IMR-90 (cell line): Measurements from ENCODE around the gene AMOTL1. TPM values are rescaled to one million over a fixed set of nuclear protein-coding genes. Genes with fewer than 3 reads are reported as not detected.

Source experiments
- ATAC-seq: fragments of 200-7000 bp; cut with Tn5 transposase; 2 replicates; pipeline ENCODE4 v1.9.1; 2020; ENCODE audit warnings: low read depth, mild to moderate bottlenecking, moderate library complexity
- BruUV-seq: library from RNA; stranded (reverse); fragments of 400-500 nt; replicated peaks from 2 replicates; lab custom pipeline; 2021; lab: Mats Ljungman, UMichigan
- CTCF ChIA-PET: fragments of 300-600 bp; formaldehyde crosslinking; extraction: SDS; loops from one replicate; lab custom pipeline; 2021; ENCODE audit warnings: antibody characterized with exemption; lab: Yijun Ruan, JAX
- POLR2A ChIA-PET: fragments of 300-600 bp; sonication (Branson Sonifier 250); formaldehyde crosslinking; loops from one replicate; lab custom pipeline; 2022; ENCODE audit warnings: antibody characterized with exemption; ENCODE audit not compliant: unreplicated experiment; lab: Charles Lee
- DNase-seq: peaks from one replicate; pipeline ENCODE4 v3.0.0; 2013
- H2AFZ ChIP-seq: replicated peaks from 2 replicates; pipeline ENCODE3; 2013; ENCODE audit warnings: low read length, mild to moderate bottlenecking; ENCODE audit not compliant: poor library complexity
- H2AK5ac ChIP-seq: 2 replicates; pipeline ENCODE4 v1.6.1; 2013; ENCODE audit warnings: low read depth, low read length, inconsistent platforms
- H2AK9ac ChIP-seq: replicated peaks from 2 replicates; pipeline ENCODE3; 2013; ENCODE audit warnings: mild to moderate bottlenecking, low read depth, low read length, moderate library complexity; ENCODE audit not compliant: poor library complexity
- H2BK120ac ChIP-seq: 2 replicates; pipeline ENCODE4 v1.6.1; 2013; ENCODE audit warnings: low read depth, low read length, inconsistent platforms
- H2BK15ac ChIP-seq: 3 replicates; pipeline ENCODE4 v1.6.1; 2013; ENCODE audit warnings: low read depth, low read length, inconsistent platforms
- H2BK20ac ChIP-seq: 2 replicates; pipeline ENCODE4 v1.6.1; 2013; ENCODE audit warnings: low read depth, mild to moderate bottlenecking, inconsistent platforms, low read length, moderate library complexity
- H2BK5ac ChIP-seq: 2 replicates; pipeline ENCODE4 v1.6.1; 2013; ENCODE audit warnings: mild to moderate bottlenecking, low read depth, low read length, inconsistent platforms; ENCODE audit not compliant: poor library complexity, severe bottlenecking
- H3K14ac ChIP-seq: replicated peaks from 2 replicates; pipeline ENCODE4 v1.6.1; 2013; ENCODE audit warnings: low read depth, low read length, inconsistent platforms
- H3K18ac ChIP-seq: 2 replicates; pipeline ENCODE4 v1.6.1; 2013; ENCODE audit warnings: low read depth, low read length, control low read depth
- H3K23ac ChIP-seq: 2 replicates; pipeline ENCODE4 v1.6.1; 2013; ENCODE audit warnings: low read depth, low read length, inconsistent platforms
- H3K27ac ChIP-seq: 2 replicates; pipeline ENCODE4 v1.5.1; 2013; ENCODE audit warnings: mild to moderate bottlenecking, control low read depth, low read length; ENCODE audit not compliant: insufficient read depth
- H3K27me3 ChIP-seq: 2 replicates; pipeline ENCODE4 v1.6.1; 2013; ENCODE audit warnings: low read length; ENCODE audit not compliant: control insufficient read depth, insufficient read depth
- H3K36me3 ChIP-seq: 2 replicates; pipeline ENCODE4 v1.6.1; 2013; ENCODE audit warnings: low read length, mixed read lengths; ENCODE audit not compliant: control insufficient read depth, insufficient read depth
- H3K4ac ChIP-seq: 2 replicates; pipeline ENCODE4 v1.6.1; 2013; ENCODE audit warnings: low read depth, low read length, inconsistent platforms
- H3K4me1 ChIP-seq: 2 replicates; pipeline ENCODE4 v1.6.1; 2013; ENCODE audit warnings: low read length, mixed read lengths; ENCODE audit not compliant: control insufficient read depth, insufficient read depth
- H3K4me2 ChIP-seq: 2 replicates; pipeline ENCODE4 v1.6.1; 2013; ENCODE audit warnings: low read depth, mild to moderate bottlenecking, control low read depth, low read length, moderate library complexity
- H3K4me3 ChIP-seq: 2 replicates; pipeline ENCODE4 v1.5.1; 2013; ENCODE audit warnings: low read depth, mild to moderate bottlenecking, control low read depth, low read length, moderate library complexity; ENCODE audit not compliant: insufficient read depth
- H3K56ac ChIP-seq: 2 replicates; pipeline ENCODE4 v1.6.1; 2013; ENCODE audit warnings: low read length, inconsistent platforms; ENCODE audit not compliant: insufficient read depth; ENCODE audit errors: extremely low read depth
- H3K79me1 ChIP-seq, 2 experiments: 2 replicates each; pipeline ENCODE4 v1.6.1; 2013; ENCODE audit warnings: low read length in 2 of 2, inconsistent platforms in 1 of 2, low read depth in 1 of 2
- H3K9ac ChIP-seq: 2 replicates; pipeline ENCODE4 v1.6.1; 2013; ENCODE audit warnings: low read depth, low read length, control low read depth
- H3K9me1 ChIP-seq: 2 replicates; pipeline ENCODE4 v1.6.1; 2013; ENCODE audit warnings: low read length, inconsistent platforms; ENCODE audit not compliant: insufficient read depth
- H3K9me3 ChIP-seq: 2 replicates; pipeline ENCODE4 v1.6.1; 2013; ENCODE audit warnings: low read length; ENCODE audit not compliant: control insufficient read depth, insufficient read depth
- H4K20me1 ChIP-seq: 2 replicates; pipeline ENCODE4 v1.6.1; 2013; ENCODE audit warnings: low read length, inconsistent platforms; ENCODE audit not compliant: insufficient read depth
- H4K5ac ChIP-seq: 2 replicates; pipeline ENCODE4 v1.6.1; 2013; ENCODE audit warnings: mild to moderate bottlenecking, low read depth, low read length, control low read depth
- H4K8ac ChIP-seq, 2 experiments: 2 replicates each; pipeline ENCODE4 v1.6.1; 2013; ENCODE audit warnings: low read depth in 2 of 2, low read length in 2 of 2, control low read depth in 1 of 2, inconsistent platforms in 1 of 2
- H4K91ac ChIP-seq: 2 replicates; pipeline ENCODE4 v1.6.1; 2013; ENCODE audit warnings: low read depth, low read length, inconsistent platforms; ENCODE audit not compliant: insufficient read depth
- MAFK ChIP-seq: IDR thresholded peaks from 2 replicates; pipeline ENCODE4 v1.6.1; 2012; ENCODE audit warnings: low read depth, low read length, improper control_type of control experiment
- MAZ ChIP-seq: IDR thresholded peaks from 2 replicates; pipeline ENCODE4 v1.6.1; 2012; ENCODE audit warnings: low read depth, mild to moderate bottlenecking, low read length, improper control_type of control experiment, moderate library complexity, borderline replicate concordance
- MXI1 ChIP-seq: IDR thresholded peaks from 2 replicates; pipeline ENCODE4 v1.6.1; 2012; ENCODE audit warnings: low read depth, mild to moderate bottlenecking, low read length, moderate library complexity, borderline replicate concordance
- RFX5 ChIP-seq: IDR thresholded peaks from 2 replicates; pipeline ENCODE4 v1.8.0; 2012; ENCODE audit warnings: low read depth, mild to moderate bottlenecking, low read length, moderate library complexity
- WGBS, 2 experiments: methylation state at CpG; one replicate each; pipeline versions ENCODE4 v1.1.5 to v1.1.7; 2013; ENCODE audit warnings: missing lambda C conversion rate in 2 of 2; ENCODE audit not compliant: insufficient read length in 1 of 2; ENCODE audit errors: extremely low coverage in 2 of 2; 5-methylcytosine and 5-hydroxymethylcytosine counted together
- dilution Hi-C: fragments of 300-500 bp; cut with HindIII; formaldehyde crosslinking; loops from one replicate; pipeline ENCODE4 v1.14.3; 2018; ENCODE audit warnings: low sequenced_read_pairs; ENCODE audit not compliant: unreplicated experiment
- in situ Hi-C: fragments of 300-500 bp; cut with MboI; formaldehyde crosslinking; loops from 3 replicates; pipeline ENCODE4 v1.14.3; 2019; ENCODE audit warnings: low sequenced_read_pairs, inconsistent platforms, mixed read lengths
- intact Hi-C: fragments of 100-400 bp; cut with micrococcal nuclease; formaldehyde crosslinking; loops from 2 replicates; pipeline ENCODE4 v1.10.0; 2022
- polyA plus RNA-seq, 3 experiments: library from polyadenylated mRNA; depleted of rRNA; stranded (reverse); fragments of >200 nt; gene quantifications; 2 replicates each; pipeline ENCODE4 v1.2.3, GENCODE V29; 2012; ENCODE audit warnings: low replicate concordance in 1 of 3
- total RNA-seq: library from RNA; depleted of rRNA; stranded (reverse); fragments of >200 nt; gene quantifications from 2 replicates; pipeline ENCODE4 v1.2.3, GENCODE V29; 2012

Gene AMOTL1
- total and polyA plus RNA-seq, 2 of the 4 experiments (the other 2 are of a cell fraction), result 18.6 to 49.5 TPM

DNA sequence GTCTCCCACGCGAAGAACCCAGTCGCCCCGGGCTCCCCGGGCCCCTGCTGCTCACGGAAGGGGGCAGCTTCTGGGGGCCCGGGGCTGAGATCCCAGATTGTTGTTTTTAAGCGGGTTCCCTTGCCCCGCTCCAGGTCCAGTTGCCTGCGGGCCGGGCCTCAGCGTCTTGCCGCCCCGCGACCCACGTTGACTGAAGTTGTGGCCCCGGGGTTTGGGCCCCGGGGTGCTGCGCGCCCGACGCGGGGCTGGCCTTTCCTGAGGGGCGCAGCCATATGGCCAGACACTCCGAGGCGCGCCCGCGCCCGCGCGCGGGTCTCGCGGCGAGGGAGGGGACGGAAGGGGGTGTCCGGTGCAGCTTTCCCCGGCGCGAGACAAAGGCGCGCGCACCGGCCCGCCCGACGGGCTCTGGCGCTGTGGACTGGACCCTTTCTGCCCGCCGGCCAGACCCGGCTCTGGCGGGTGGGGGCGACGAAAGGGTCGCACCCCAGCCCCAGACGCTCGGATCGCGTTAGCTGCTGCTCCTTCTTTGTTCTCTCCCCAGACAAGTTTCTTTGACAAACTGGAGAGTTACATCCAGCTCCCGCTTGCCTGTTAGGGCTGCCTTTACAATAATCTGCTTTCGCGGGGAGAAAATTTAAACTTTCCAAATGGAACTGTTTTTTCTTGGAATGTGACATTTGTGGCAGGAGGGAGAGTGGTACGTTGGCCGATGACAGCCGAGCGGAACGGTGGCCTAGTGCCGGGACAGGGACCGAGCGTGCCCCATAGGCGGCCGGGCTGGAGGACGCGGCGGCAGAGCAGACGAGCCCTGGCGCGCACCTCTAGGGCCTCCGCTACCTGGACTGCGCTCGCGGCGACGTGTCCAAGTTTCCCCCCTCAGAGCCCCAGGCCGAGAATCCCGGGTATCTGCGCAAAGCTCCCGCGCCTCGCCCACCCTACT lies 716 bp downstream of the AMOTL1 start:
- H2AK5ac ChIP-seq, result peak overlapping the region; percentile 68
- H4K8ac ChIP-seq, result peak overlapping the region; percentile 80 to 96; a peak in 3 of 4 replicates
- H2BK20ac ChIP-seq, result no peak overlapping the region
- peak overlapping the region; percentile 98 for H3K4me3 ChIP-seq
- peaks cover 8 to 40% of the 10 kb centered on the region in 2 experiments for H3K79me1 ChIP-seq
- H2AK9ac ChIP-seq, result peak overlapping the region; percentile 94
- ATAC-seq (peak; percentile 65), DNase-seq (peak; percentile 49)
- intact Hi-C loops, result loop anchor here (1.0 to 5.0 kb wide), 4 partner anchors 78 to 198 kb away; no protein-coding TSS in a partner anchor
- no peaks in the 10 kb centered on the region for H3K9me3 ChIP-seq
- TF ChIP-seq MXI1 (peak; percentile 37; the same call in 1 of the 2 replicates), RFX5 (no peak), MAZ (peak; percentile 66; the same call in 1 of the 2 replicates), MAFK (no peak)
- H3K36me3 ChIP-seq, result no peaks in the 10 kb centered on the region
- H2BK120ac ChIP-seq, result peak overlapping the region; percentile 76
- dilution Hi-C loops, result no loop called here
- H3K23ac ChIP-seq, result peak overlapping the region; percentile 97
- peak overlapping the region; percentile 94 for H3K18ac ChIP-seq
- BruUV-seq, result no TSS peak
- peak overlapping the region; percentile 86 for H3K4me2 ChIP-seq
- peaks cover 15% of the 10 kb centered on the region for H3K4me1 ChIP-seq
- in situ Hi-C loops, result loop anchor here (25.0 kb wide), 1 partner anchor 632 kb away; the partner anchor contains the start of gene PANX1
- H3K27me3 ChIP-seq, result no peaks in the 10 kb centered on the region
- H3K4ac ChIP-seq, result peak overlapping the region; percentile 95
- 1% methylated on average over 34 of the region's 91 CpGs; no CpG with 5 or more reads in 1 of the 2 experiments for WGBS, 2 experiments
- H4K20me1 ChIP-seq, result peaks cover 33% of the 10 kb centered on the region; the same call in 1 of the 2 replicates
- peaks cover 10% of the 10 kb centered on the region for H3K9me1 ChIP-seq
- H2BK15ac ChIP-seq, result peak overlapping the region; percentile 73; the same call in 1 of the 3 replicates
- CTCF ChIA-PET, result interaction anchor here (0.9 to 1.1 kb wide), 2 partner anchors 15 to 145 kb away, joined by 3 read pairs; no protein-coding TSS in a partner anchor
- peak overlapping the region; percentile 97 for H3K27ac ChIP-seq
- POLR2A ChIA-PET, result interaction anchor here (0.9 kb wide), 1 partner anchor 9 kb away, joined by 3 read pairs; no protein-coding TSS in a partner anchor
- peak overlapping the region; percentile 88 for H4K5ac ChIP-seq
- peak overlapping the region; percentile 99 for H3K9ac ChIP-seq
- peak overlapping the region; percentile 97 for H3K14ac ChIP-seq
- H4K91ac ChIP-seq, result peak overlapping the region; percentile 94
- peak overlapping the region; percentile 79 for H3K56ac ChIP-seq
- H2BK5ac ChIP-seq, result peak overlapping the region; percentile 74
- peak overlapping the region; percentile 97 for H2AFZ ChIP-seq
